Activated T-cell treated with anti-CD3 and anti-CD28 coated beads, Interleukin-2, amount 50 U/mL, for 72 hours (primary cell): ENCODE data around the gene ARIH2. TPM values are rescaled to one million over a fixed set of nuclear protein-coding genes. Genes with fewer than 3 reads are reported as not detected.

ENCODE experiments used
- ATAC-seq, 2 donors: fragments of 150-1000 bp; cut with Tn5 transposase; replicated peaks in 1 of 2; 2 replicates each; pipeline ENCODE4 v1.10.0; 2021; ENCODE audit warnings: moderate library complexity in 2 of 2, mild to moderate bottlenecking in 1 of 2
- DNase-seq, 2 donors: peaks; one replicate each; pipeline ENCODE4 v3.0.0; 2021 to 2022; ENCODE audit warnings: mixed read lengths in 1 of 2
- H3K27ac Mint-ChIP-seq: one replicate; pipeline ENCODE4 v1.8.0; 2022; ENCODE audit warnings: mild to moderate bottlenecking, moderate library complexity, mixed read lengths
- H3K27me3 Mint-ChIP-seq: one replicate; pipeline ENCODE4 v1.8.0; 2022; ENCODE audit warnings: low read depth, mixed read lengths
- H3K36me3 Mint-ChIP-seq, 2 donors: one replicate each; pipeline ENCODE4 v1.8.0; 2022; ENCODE audit warnings: mixed read lengths in 2 of 2, mild to moderate bottlenecking in 1 of 2; ENCODE audit not compliant: insufficient read depth in 2 of 2
- H3K4me1 Mint-ChIP-seq: one replicate; pipeline ENCODE4 v1.8.0; 2022; ENCODE audit warnings: low read depth, mixed read lengths
- H3K4me3 Mint-ChIP-seq, 2 donors: one replicate each; pipeline ENCODE4 v1.8.0; 2022; ENCODE audit warnings: mild to moderate bottlenecking in 2 of 2, mixed read lengths in 2 of 2, moderate library complexity in 2 of 2
- H3K9me3 Mint-ChIP-seq, 2 donors: one replicate each; pipeline ENCODE4 v1.8.0; 2022; ENCODE audit warnings: mixed read lengths in 2 of 2
- total RNA-seq, 2 donors: library from RNA; stranded (reverse); gene quantifications; one replicate each; pipeline ENCODE4 v1.2.3, GENCODE V29; 2022

Gene ARIH2
- total RNA-seq, 2 donors from 2014 or later = 174 to 183 TPM

GRCh38 chr3:48935530-48935929, 16.9 kb downstream of the ARIH2 start:
- Mint-ChIP-seq H3K9me3 (peaks cover 0 to 2% of the 10 kb centered on the region in 2 donors), H3K4me1 (peaks cover 63% of the 10 kb centered on the region), H3K4me3 (no peak overlapping the region), H3K27ac (peak overlapping the region; percentile 15), H3K36me3 (peaks cover 13 to 43% of the 10 kb centered on the region in 2 donors), H3K27me3 (no peaks in the 10 kb centered on the region)
- DNase-seq = no peak
- ATAC-seq = no peak

DNA sequence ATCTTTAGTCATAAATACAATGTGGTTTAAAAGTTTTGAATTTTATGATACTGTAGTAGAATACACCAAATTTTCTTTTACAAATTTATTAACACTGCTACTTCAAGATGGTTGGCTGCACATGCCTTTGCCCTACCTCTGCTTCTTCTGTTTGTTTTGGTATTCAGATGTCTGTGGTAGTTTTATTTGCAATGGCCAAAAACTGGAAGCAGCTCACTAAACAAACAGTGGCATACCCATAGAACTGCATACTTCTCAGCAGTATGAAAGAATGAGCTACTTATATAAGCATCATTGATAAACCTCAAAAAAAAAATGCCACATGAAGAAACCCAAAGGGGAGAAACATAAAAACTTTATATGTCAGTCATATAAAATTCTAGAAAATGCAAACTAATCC, 19.5 kb downstream of the ARIH2 start:
- DNase-seq (no peak), ATAC-seq (no peak)
- Mint-ChIP-seq H3K36me3 (peaks cover 7 to 32% of the 10 kb centered on the region in 2 donors), H3K9me3 (no peaks in the 10 kb centered on the region), H3K27ac (peak overlapping the region; percentile 98), H3K27me3 (no peaks in the 10 kb centered on the region), H3K4me1 (peaks cover 42% of the 10 kb centered on the region), H3K4me3 (no peak overlapping the region)

DNA sequence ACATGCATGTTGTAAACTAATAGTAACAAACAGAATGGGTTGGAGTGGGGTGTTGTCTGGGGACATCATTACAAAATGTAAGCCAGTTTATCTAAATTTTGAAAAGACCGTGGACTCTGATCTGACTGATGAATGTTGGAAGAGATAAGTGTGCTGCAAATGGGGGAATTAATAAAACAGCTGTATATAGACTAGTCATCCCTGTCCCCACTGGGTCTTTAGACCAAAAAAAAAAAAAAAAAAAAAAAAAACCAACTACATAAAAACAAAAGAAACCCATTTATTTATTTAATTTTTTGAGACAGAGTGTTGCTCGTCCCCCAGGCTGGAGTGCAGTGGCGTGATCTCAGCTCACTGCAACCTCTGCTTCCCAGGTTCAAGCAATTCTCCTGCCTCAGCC, 20.0 kb downstream of the ARIH2 start:
- Mint-ChIP-seq H3K27ac (peak overlapping the region; percentile 98), H3K4me1 (peaks cover 45% of the 10 kb centered on the region), H3K36me3 (peaks cover 7 to 30% of the 10 kb centered on the region in 2 donors), H3K4me3 (no peak overlapping the region), H3K27me3 (no peaks in the 10 kb centered on the region), H3K9me3 (no peaks in the 10 kb centered on the region)
- ATAC-seq (no peak), DNase-seq (no peak)

GRCh38 chr3:48945432-48945831, 26.8 kb downstream of the ARIH2 start:
- Mint-ChIP-seq H3K27me3 (no peaks in the 10 kb centered on the region), H3K4me1 (peaks cover 24% of the 10 kb centered on the region), H3K27ac (peak overlapping the region; percentile 94), H3K36me3 (peaks cover 2 to 9% of the 10 kb centered on the region in 2 donors), H3K4me3 (peak overlapping the region in 1 of 2 donors; percentile 65), H3K9me3 (no peaks in the 10 kb centered on the region)
- ATAC-seq (peak in 1 of 2 donors; percentile 38), DNase-seq (no peak)

DNA sequence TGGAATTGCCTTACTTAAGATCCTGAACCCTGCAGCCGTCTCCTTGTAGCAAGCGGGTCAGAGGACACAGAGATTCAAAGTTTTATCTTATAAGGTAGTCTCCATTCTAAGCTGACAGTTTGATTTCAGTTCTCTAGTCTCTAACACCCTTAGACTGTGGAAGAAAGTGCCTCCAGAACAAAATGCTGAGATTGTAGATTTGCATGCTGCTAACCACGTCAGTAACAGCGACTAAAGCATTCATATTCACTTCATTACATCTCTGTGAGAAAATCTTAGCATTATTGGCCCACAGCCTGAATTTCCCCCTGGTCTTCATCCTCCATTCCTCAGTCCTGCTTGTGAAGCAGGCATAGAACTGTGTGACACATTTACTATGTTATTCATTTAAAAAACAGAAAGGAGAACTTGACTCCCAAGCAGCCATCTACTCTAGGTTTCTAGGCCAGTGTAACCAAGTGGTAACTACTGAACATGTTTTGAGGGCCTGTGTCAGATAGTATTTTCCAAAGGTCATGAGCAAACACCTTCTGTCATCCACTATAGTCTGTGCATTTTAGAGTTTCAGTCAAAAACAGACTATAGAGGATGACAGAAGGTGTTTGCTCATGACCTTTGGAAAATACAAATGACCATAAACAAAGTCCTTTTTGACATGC, 27.4 kb downstream of the ARIH2 start:
- DNase-seq = no peak
- ATAC-seq = peak in 1 of 2 donors; percentile 57
- no peaks in the 10 kb centered on the region for H3K9me3 Mint-ChIP-seq
- H3K27ac Mint-ChIP-seq = peak overlapping the region; percentile 94
- H3K4me3 Mint-ChIP-seq = peak overlapping the region in 1 of 2 donors; percentile 65
- H3K36me3 Mint-ChIP-seq = peaks cover 2 to 9% of the 10 kb centered on the region in 2 donors
- peaks cover 24% of the 10 kb centered on the region for H3K4me1 Mint-ChIP-seq
- H3K27me3 Mint-ChIP-seq = no peaks in the 10 kb centered on the region

DNA sequence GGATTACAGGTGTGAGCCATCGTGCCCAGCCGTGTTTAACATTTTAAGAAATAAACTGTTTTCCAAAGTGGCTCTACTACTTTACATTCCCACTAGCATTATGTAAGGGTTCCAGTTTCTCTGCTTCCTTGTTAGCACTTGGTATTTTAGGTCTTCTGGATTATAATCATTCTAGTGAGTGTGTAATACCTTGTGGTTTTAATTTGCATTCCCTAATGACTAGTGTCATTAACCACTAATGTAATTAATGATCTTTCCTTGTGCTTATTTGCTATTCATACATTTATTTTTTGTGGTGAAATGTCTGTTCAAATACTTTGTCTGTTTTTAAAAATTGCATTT, 30.7 kb downstream of the ARIH2 start:
- no peak for ATAC-seq
- Mint-ChIP-seq H3K9me3 (no peaks in the 10 kb centered on the region), H3K36me3 (peaks cover 5 to 16% of the 10 kb centered on the region in 2 donors), H3K4me1 (peaks cover 20% of the 10 kb centered on the region), H3K27me3 (no peaks in the 10 kb centered on the region), H3K4me3 (no peak overlapping the region), H3K27ac (peak overlapping the region; percentile 59)
- no peak for DNase-seq

DNA sequence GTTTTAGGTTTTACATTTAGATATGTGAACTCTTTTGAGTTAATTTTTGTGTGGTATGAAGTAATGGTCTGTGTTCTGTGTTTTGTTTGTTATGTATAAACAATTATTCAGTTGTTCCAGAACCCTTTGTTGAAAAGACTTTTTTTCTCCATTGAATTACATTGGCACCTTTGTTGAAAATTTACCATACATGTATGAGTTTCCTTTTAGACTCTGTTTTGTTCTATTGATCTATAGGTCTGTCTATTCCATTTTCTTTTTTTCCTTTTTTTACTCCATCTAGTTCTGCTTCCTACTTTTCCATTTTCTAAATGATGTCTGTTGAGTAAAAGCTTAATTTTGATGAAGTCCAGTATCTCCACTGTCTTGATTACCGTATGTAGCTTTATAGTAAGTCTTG, 31.4 kb downstream of the ARIH2 start:
- Mint-ChIP-seq H3K4me1 (peaks cover 13% of the 10 kb centered on the region), H3K27ac (peak overlapping the region; percentile 44), H3K36me3 (peaks cover 7 to 11% of the 10 kb centered on the region in 2 donors), H3K4me3 (no peak overlapping the region), H3K9me3 (no peaks in the 10 kb centered on the region), H3K27me3 (no peaks in the 10 kb centered on the region)
- ATAC-seq (no peak), DNase-seq (no peak)

- ATAC-seq (no peak), DNase-seq (no peak)
- H3K4me3 Mint-ChIP-seq = no peak overlapping the region
- no peaks in the 10 kb centered on the region for H3K27me3 Mint-ChIP-seq
- H3K27ac Mint-ChIP-seq = no peak overlapping the region
- H3K9me3 Mint-ChIP-seq = no peaks in the 10 kb centered on the region
- H3K4me1 Mint-ChIP-seq = peaks cover 6% of the 10 kb centered on the region
- peaks cover 5 to 13% of the 10 kb centered on the region in 2 donors for H3K36me3 Mint-ChIP-seq
These were observed 33.1 kb downstream of the ARIH2 start for GRCh38 chr3:48951764-48952163.

DNA sequence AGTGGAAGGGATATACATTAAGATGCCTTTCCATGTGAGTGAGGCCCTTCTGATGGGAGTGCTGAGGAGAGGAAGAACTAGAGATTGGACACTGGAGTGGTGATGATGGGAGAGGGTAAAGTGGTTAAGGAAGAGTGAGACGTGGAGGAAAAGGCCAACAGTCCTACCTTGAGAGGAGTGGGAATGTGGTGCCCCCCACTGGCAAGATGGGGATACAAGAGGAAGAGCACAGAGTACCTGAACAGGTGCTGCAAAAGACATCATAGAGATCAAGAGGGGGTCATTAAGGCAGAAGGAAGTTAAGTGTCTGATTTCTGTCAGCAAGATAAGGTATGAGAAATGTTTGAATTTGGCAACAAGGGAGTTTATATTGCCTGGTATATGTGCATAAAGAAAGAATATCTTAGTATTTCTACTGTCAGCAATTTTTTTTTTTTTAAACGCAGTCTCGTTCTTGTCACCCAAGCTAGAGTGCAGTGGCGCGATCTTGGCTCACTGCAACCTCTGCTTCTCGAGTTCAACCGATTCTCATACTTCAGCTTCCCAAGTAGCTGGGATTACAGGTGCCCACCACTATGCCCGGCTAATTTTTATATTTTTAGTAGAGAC, 34.0 kb downstream of the ARIH2 start:
- Mint-ChIP-seq H3K36me3 (peaks cover 7 to 19% of the 10 kb centered on the region in 2 donors), H3K4me3 (no peak overlapping the region), H3K9me3 (no peaks in the 10 kb centered on the region), H3K27ac (peak overlapping the region; percentile 1), H3K27me3 (no peaks in the 10 kb centered on the region), H3K4me1 (peaks cover 6% of the 10 kb centered on the region)
- DNase-seq = peak; percentile 44 to 54
- ATAC-seq = peak; percentile 47 to 49

GRCh38 chr3:48957006-48957705, 38.5 kb downstream of the ARIH2 start:
- Mint-ChIP-seq H3K9me3 (no peaks in the 10 kb centered on the region), H3K27ac (no peak overlapping the region), H3K4me3 (no peak overlapping the region), H3K36me3 (peaks cover 7 to 18% of the 10 kb centered on the region in 2 donors), H3K27me3 (no peaks in the 10 kb centered on the region), H3K4me1 (peaks cover 5% of the 10 kb centered on the region)
- ATAC-seq = no peak
- DNase-seq = no peak

DNA sequence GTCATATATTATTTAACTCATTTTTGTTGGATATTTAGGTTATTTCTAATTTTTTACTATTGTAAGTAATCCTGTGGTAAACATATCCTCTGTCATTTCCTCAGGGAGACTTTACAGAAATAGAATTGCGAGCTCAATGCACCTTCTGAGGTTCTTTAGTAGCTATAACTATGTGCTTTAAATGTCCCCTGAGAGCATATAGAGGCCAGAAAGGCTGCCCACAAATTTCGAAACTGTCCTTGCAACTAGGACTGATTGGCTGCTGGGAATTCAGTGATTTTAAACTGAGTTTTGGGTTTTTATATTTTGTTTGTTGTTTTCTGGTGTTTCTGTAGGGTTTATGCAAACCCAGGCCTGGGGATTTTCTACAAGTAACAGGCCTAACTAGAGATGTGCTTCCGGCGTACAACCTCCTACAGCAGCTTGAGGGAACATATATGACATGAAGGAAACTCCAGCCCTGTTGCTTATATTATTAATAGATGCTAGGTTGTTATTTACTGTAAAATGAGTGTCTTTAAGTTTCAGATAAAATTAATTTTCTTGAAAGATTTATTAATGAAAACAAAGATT, 42.3 kb downstream of the ARIH2 start:
- DNase-seq (no peak), ATAC-seq (no peak)
- H3K9me3 Mint-ChIP-seq = no peaks in the 10 kb centered on the region
- H3K4me3 Mint-ChIP-seq = no peak overlapping the region
- H3K27me3 Mint-ChIP-seq = no peaks in the 10 kb centered on the region
- H3K27ac Mint-ChIP-seq = no peak overlapping the region
- peaks cover 5% of the 10 kb centered on the region for H3K4me1 Mint-ChIP-seq
- peaks cover 2 to 22% of the 10 kb centered on the region in 2 donors for H3K36me3 Mint-ChIP-seq

- Mint-ChIP-seq H3K4me3 (no peak overlapping the region), H3K9me3 (no peaks in the 10 kb centered on the region), H3K36me3 (peaks cover 1 to 21% of the 10 kb centered on the region in 2 donors), H3K27me3 (no peaks in the 10 kb centered on the region), H3K4me1 (peaks cover 15% of the 10 kb centered on the region), H3K27ac (no peak overlapping the region)
- ATAC-seq = no peak
- DNase-seq = no peak
These were observed 43.7 kb downstream of the ARIH2 start for GRCh38 chr3:48962340-48962739.

DNA sequence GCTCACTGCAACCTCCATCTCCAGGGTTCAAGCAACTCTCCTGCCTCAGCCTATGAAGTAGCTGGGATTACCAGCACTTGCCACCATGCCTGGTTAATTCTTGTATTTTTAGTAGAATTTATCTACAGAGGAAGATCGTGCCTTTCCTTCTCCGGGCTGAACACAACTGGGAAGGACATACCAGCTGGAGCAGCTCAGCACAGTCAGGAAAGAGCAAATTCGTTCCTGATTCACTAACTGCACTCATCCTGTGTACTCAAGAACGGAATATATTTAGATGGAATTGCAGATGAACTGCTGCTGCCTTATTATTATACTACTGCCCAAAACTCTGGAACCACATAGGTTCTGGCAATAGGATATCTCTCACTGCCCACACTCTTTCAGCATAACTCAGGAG, 44.3 kb downstream of the ARIH2 start:
- Mint-ChIP-seq H3K4me3 (no peak overlapping the region), H3K4me1 (peaks cover 15% of the 10 kb centered on the region), H3K36me3 (peaks cover 0 to 18% of the 10 kb centered on the region in 2 donors), H3K9me3 (no peaks in the 10 kb centered on the region), H3K27ac (peak overlapping the region; percentile 56), H3K27me3 (no peaks in the 10 kb centered on the region)
- ATAC-seq (no peak), DNase-seq (no peak)
